HEK293 (cell line): ENCODE measurements around the gene TTC23.

Experiments used
- CTCF ChIP-seq: fragments of 450-650 bp; formaldehyde crosslinking; IDR thresholded peaks from 2 replicates; pipeline ENCODE4 v1.5.1; 2016; ENCODE audit warnings: missing biosample characterization, missing genetic modification characterization
- PRDM1 ChIP-seq: fragments of 450-650 bp; formaldehyde crosslinking; IDR thresholded peaks from 2 replicates; pipeline ENCODE4; 2016; ENCODE audit warnings: missing biosample characterization, missing genetic modification characterization
- TCF7L2 ChIP-seq: IDR thresholded peaks from 2 replicates; pipeline ENCODE4 v1.6.1; 2011; ENCODE audit warnings: low read depth, mild to moderate bottlenecking, inconsistent platforms, low read length, moderate library complexity, borderline replicate concordance
- ZEB2 ChIP-seq: fragments of 450-650 bp; formaldehyde crosslinking; IDR thresholded peaks from 2 replicates; pipeline ENCODE4 v1.5.1; 2016; ENCODE audit warnings: missing biosample characterization, missing genetic modification characterization
- ZNF174 ChIP-seq: fragments of 450-650 bp; formaldehyde crosslinking; IDR thresholded peaks from 2 replicates; pipeline ENCODE4 v1.5.0; 2017; ENCODE audit warnings: missing biosample characterization, mild to moderate bottlenecking, missing genetic modification characterization
- ZNF18 ChIP-seq: fragments of 450-650 bp; formaldehyde crosslinking; IDR thresholded peaks from 2 replicates; pipeline ENCODE4 v1.5.1; 2016; ENCODE audit warnings: missing biosample characterization, missing genetic modification characterization
- ZNF184 ChIP-seq: fragments of 450-650 bp; IDR thresholded peaks from 2 replicates; pipeline ENCODE4 v1.5.1; 2018; ENCODE audit warnings: missing biosample characterization, mild to moderate bottlenecking, missing genetic modification characterization
- ZNF501 ChIP-seq: fragments of 450-650 bp; formaldehyde crosslinking; IDR thresholded peaks from 2 replicates; pipeline ENCODE4 v1.5.1; 2016; ENCODE audit warnings: missing biosample characterization, missing genetic modification characterization
- ZNF580 ChIP-seq: fragments of 450-650 bp; formaldehyde crosslinking; IDR thresholded peaks from 2 replicates; pipeline ENCODE4 v1.5.1; 2016; ENCODE audit warnings: missing biosample characterization, missing genetic modification characterization
- ZNF785 ChIP-seq: fragments of 450-650 bp; formaldehyde crosslinking; IDR thresholded peaks from 2 replicates; pipeline ENCODE4 v1.5.1; 2016; ENCODE audit warnings: missing biosample characterization, missing genetic modification characterization
- ZSCAN30 ChIP-seq: fragments of 450-650 bp; IDR thresholded peaks from 2 replicates; pipeline ENCODE4 v1.5.1; 2018; ENCODE audit warnings: missing biosample characterization, mild to moderate bottlenecking, missing genetic modification characterization, moderate library complexity
- TF ChIP-seq, protein P1 (sequence below): fragments of 450-650 bp; formaldehyde crosslinking; IDR thresholded peaks from 2 replicates; pipeline ENCODE4 v1.5.1; 2016; ENCODE audit warnings: missing biosample characterization, missing genetic modification characterization
- TF ChIP-seq, protein P2 (sequence below): fragments of 450-650 bp; formaldehyde crosslinking; IDR thresholded peaks from 2 replicates; pipeline ENCODE4 v1.5.1; 2017; ENCODE audit warnings: missing biosample characterization, missing genetic modification characterization
- TF ChIP-seq, protein P3 (sequence below): fragments of 450-650 bp; formaldehyde crosslinking; IDR thresholded peaks from 2 replicates; pipeline ENCODE4 v1.5.1; 2016; ENCODE audit warnings: missing biosample characterization, missing genetic modification characterization

DNA sequence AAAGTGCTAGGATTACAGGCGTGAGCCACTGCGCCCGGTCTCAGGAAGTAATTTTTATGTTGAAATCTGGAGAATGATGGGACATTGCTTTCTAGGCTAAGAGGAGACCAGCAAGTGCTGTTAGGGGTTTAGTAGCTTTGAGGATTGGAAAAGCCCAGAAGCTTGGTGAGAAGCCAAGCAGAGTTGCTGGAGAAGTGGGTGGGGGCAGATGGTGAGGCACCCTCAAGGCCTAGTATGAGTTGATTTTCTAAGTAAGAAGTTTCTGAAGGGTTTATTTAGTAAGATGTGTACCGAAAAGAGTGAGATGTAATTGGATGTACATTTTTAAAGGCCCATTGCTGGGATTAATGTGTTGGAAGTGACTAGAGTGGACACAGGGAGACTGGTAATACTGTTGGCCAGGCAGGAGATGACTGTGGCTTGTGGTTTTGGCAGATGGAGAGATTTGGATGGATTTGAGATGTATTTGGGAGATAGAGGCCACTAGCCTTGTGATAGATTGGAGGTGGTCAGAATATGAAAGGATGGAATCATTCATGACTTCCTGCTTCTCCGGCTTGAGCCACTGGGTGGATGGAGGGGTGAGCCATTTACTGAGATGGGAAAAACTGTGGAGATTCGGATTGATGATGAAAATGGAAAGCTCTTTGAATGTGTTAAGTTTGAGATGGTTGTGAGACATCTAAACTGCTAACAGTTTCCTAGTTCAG lies 4.2 kb upstream of the TTC23 start:
- no peak for TF ChIP-seq ZNF501 (tag by site-specific recombination)
- TF ChIP-seq ZNF184: no peak
- TF ChIP-seq CTCF (tag by site-specific recombination): no peak
- no peak for TF ChIP-seq ZNF580
- TF ChIP-seq TCF7L2: no peak
- TF ChIP-seq, protein P1, sequence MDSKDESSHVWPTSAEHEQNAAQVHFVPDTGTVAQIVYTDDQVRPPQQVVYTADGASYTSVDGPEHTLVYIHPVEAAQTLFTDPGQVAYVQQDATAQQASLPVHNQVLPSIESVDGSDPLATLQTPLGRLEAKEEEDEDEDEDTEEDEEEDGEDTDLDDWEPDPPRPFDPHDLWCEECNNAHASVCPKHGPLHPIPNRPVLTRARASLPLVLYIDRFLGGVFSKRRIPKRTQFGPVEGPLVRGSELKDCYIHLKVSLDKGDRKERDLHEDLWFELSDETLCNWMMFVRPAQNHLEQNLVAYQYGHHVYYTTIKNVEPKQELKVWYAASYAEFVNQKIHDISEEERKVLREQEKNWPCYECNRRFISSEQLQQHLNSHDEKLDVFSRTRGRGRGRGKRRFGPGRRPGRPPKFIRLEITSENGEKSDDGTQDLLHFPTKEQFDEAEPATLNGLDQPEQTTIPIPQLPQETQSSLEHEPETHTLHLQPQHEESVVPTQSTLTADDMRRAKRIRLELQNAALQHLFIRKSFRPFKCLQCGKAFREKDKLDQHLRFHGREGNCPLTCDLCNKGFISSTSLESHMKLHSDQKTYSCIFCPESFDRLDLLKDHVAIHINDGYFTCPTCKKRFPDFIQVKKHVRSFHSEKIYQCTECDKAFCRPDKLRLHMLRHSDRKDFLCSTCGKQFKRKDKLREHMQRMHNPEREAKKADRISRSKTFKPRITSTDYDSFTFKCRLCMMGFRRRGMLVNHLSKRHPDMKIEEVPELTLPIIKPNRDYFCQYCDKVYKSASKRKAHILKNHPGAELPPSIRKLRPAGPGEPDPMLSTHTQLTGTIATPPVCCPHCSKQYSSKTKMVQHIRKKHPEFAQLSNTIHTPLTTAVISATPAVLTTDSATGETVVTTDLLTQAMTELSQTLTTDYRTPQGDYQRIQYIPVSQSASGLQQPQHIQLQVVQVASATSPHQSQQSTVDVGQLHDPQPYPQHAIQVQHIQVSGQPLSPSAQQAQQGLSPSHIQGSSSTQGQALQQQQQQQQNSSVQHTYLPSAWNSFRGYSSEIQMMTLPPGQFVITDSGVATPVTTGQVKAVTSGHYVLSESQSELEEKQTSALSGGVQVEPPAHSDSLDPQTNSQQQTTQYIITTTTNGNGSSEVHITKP (tag by site-specific recombination): peak; percentile 76
- no peak for TF ChIP-seq ZSCAN30 (tag by site-specific recombination)
- TF ChIP-seq, protein P2, sequence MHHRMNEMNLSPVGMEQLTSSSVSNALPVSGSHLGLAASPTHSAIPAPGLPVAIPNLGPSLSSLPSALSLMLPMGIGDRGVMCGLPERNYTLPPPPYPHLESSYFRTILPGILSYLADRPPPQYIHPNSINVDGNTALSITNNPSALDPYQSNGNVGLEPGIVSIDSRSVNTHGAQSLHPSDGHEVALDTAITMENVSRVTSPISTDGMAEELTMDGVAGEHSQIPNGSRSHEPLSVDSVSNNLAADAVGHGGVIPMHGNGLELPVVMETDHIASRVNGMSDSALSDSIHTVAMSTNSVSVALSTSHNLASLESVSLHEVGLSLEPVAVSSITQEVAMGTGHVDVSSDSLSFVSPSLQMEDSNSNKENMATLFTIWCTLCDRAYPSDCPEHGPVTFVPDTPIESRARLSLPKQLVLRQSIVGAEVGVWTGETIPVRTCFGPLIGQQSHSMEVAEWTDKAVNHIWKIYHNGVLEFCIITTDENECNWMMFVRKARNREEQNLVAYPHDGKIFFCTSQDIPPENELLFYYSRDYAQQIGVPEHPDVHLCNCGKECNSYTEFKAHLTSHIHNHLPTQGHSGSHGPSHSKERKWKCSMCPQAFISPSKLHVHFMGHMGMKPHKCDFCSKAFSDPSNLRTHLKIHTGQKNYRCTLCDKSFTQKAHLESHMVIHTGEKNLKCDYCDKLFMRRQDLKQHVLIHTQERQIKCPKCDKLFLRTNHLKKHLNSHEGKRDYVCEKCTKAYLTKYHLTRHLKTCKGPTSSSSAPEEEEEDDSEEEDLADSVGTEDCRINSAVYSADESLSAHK (tag by site-specific recombination): no peak
- TF ChIP-seq, protein P3, sequence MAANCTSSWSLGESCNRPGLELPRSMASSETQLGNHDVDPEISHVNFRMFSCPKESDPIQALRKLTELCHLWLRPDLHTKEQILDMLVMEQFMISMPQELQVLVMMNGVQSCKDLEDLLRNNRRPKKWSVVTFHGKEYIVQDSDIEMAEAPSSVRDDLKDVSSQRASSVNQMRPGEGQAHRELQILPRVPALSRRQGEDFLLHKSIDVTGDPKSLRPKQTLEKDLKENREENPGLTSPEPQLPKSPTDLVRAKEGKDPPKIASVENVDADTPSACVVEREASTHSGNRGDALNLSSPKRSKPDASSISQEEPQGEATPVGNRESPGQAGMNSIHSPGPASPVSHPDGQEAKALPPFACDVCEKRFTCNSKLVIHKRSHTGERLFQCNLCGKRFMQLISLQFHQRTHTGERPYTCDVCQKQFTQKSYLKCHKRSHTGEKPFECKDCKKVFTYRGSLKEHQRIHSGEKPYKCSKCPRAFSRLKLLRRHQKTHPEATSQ (tag by site-specific recombination): no peak
- TF ChIP-seq ZNF18 (tag by site-specific recombination): no peak
- TF ChIP-seq ZEB2: no peak
- no peak for TF ChIP-seq PRDM1
- TF ChIP-seq ZNF174 (tag by site-specific recombination): no peak
- no peak for TF ChIP-seq ZNF785 (tag by site-specific recombination)
